Fibroblast of villous mesenchyme (primary cell): ENCODE measurements around the gene PLXNA1. TPM values are rescaled to one million over a fixed set of nuclear protein-coding genes. Genes with fewer than 3 reads are reported as not detected.

ENCODE experiments used
- DNase-seq: peaks from one replicate; pipeline ENCODE4 v3.0.0-alpha.2; 2010; ENCODE audit warnings: low read depth
- H3K4me3 ChIP-seq: 2 replicates; pipeline ENCODE4 v1.5.1; 2011; ENCODE audit warnings: low read depth, mild to moderate bottlenecking, low read length
- CTCF ChIP-seq: IDR thresholded peaks from 2 replicates; pipeline ENCODE4 v1.5.1; 2012; ENCODE audit warnings: low read depth, mild to moderate bottlenecking, low read length; ENCODE audit not compliant: insufficient read depth
- total RNA-seq: library from RNA; depleted of rRNA; stranded (reverse); fragments of >200 nt; gene quantifications from 2 replicates; pipeline ENCODE4 v1.2.3, GENCODE V29; 2012

The PLXNA1 gene
- total RNA-seq, 1 donor = 63.0 TPM

GRCh38 chr3:126945171-126945721 is 37.7 kb upstream of the PLXNA1 start:
- no peak for DNase-seq
- no peak for TF ChIP-seq CTCF
- no peak overlapping the region for H3K4me3 ChIP-seq

GRCh38 chr3:126945891-126946290 is 37.0 kb upstream of the PLXNA1 start:
- TF ChIP-seq CTCF = no peak

GRCh38 chr3:126946405-126946804 is 36.5 kb upstream of the PLXNA1 start:
- H3K4me3 ChIP-seq = no peak overlapping the region
- no peak for DNase-seq
- TF ChIP-seq CTCF = no peak

More at GRCh38 chr3:126945891-126946290, 37.0 kb upstream of the PLXNA1 start:
- DNase-seq = no peak
- no peak overlapping the region for H3K4me3 ChIP-seq

GRCh38 chr3:126947429-126947828 is 35.5 kb upstream of the PLXNA1 start:
- TF ChIP-seq CTCF = no peak
- no peak for DNase-seq
- no peak overlapping the region for H3K4me3 ChIP-seq

- no peak for TF ChIP-seq CTCF
- DNase-seq = no peak
- no peak overlapping the region for H3K4me3 ChIP-seq
Measured at GRCh38 chr3:126948980-126949535, 33.9 kb upstream of the PLXNA1 start.

GRCh38 chr3:126951561-126951960 is 31.4 kb upstream of the PLXNA1 start:
- H3K4me3 ChIP-seq = no peak overlapping the region
- TF ChIP-seq CTCF = no peak
- no peak for DNase-seq
